Kidney epithelial cell (primary cell): Measurements from ENCODE around the gene NEU1. TPM values are rescaled to one million over a fixed set of nuclear protein-coding genes. Genes with fewer than 3 reads are reported as not detected.

ENCODE experiments used
- DNase-seq: peaks from one replicate; pipeline ENCODE4 v3.0.0-alpha.2; 2010; ENCODE audit warnings: low read depth
- H3K27me3 ChIP-seq: 2 replicates; pipeline ENCODE4 v1.6.0; 2011; ENCODE audit warnings: low read length; ENCODE audit not compliant: control insufficient read depth, insufficient read depth
- H3K36me3 ChIP-seq: 2 replicates; pipeline ENCODE4 v1.5.1; 2011; ENCODE audit warnings: low read length; ENCODE audit not compliant: control insufficient read depth, insufficient read depth
- H3K4me3 ChIP-seq: 2 replicates; pipeline ENCODE4 v1.5.1; 2011; ENCODE audit warnings: low read depth, mild to moderate bottlenecking, control low read depth, low read length
- CTCF ChIP-seq: IDR thresholded peaks from 2 replicates; pipeline ENCODE4 v1.5.1; 2011; ENCODE audit warnings: mild to moderate bottlenecking, moderate library complexity, low read length, control low read depth, inconsistent platforms; ENCODE audit not compliant: insufficient read depth, poor library complexity, severe bottlenecking
- total RNA-seq: library from RNA; depleted of rRNA; stranded (reverse); fragments of >200 nt; gene quantifications from 2 replicates; pipeline ENCODE4 v1.2.3, GENCODE V29; 2015

The NEU1 gene
- total RNA-seq, 1 donor from 2014 or later: 152 TPM

- H3K36me3 ChIP-seq: peaks cover 1% of the 10 kb centered on the region
- DNase-seq: no peak
- H3K27me3 ChIP-seq: no peaks in the 10 kb centered on the region
- peak overlapping the region; percentile 83 for H3K4me3 ChIP-seq
- no peak for TF ChIP-seq CTCF
These were observed 34.4 kb upstream of the NEU1 start for GRCh38 chr6:31896856-31897611.

- DNase-seq: no peak
- H3K36me3 ChIP-seq: peaks cover 1% of the 10 kb centered on the region
- TF ChIP-seq CTCF: no peak
These were observed 33.9 kb upstream of the NEU1 start for GRCh38 chr6:31896493-31896855.

GRCh38 chr6:31892821-31893220 lies 30.2 kb upstream of the NEU1 start:
- H3K4me3 ChIP-seq: no peak overlapping the region
- no peaks in the 10 kb centered on the region for H3K27me3 ChIP-seq
- no peak for DNase-seq
- no peak for TF ChIP-seq CTCF
- H3K36me3 ChIP-seq: peaks cover 1% of the 10 kb centered on the region

More at GRCh38 chr6:31896493-31896855, 33.9 kb upstream of the NEU1 start:
- Histone ChIP-seq H3K27me3 (no peaks in the 10 kb centered on the region), H3K4me3 (peak overlapping the region; percentile 83)

- peaks cover 4% of the 10 kb centered on the region for H3K36me3 ChIP-seq
- TF ChIP-seq CTCF: no peak
- no peak overlapping the region for H3K4me3 ChIP-seq
- DNase-seq: no peak
- H3K27me3 ChIP-seq: no peaks in the 10 kb centered on the region
These were observed 26.8 kb upstream of the NEU1 start for GRCh38 chr6:31889331-31889972.

- H3K27me3 ChIP-seq: no peaks in the 10 kb centered on the region
- H3K4me3 ChIP-seq: no peak overlapping the region
- TF ChIP-seq CTCF: peak; percentile 80
- H3K36me3 ChIP-seq: peaks cover 4% of the 10 kb centered on the region
- DNase-seq: no peak
These were observed 25.9 kb upstream of the NEU1 start for GRCh38 chr6:31888276-31889258.
